RWPE1 (cell line): ENCODE data around the gene CDCP2.

ENCODE experiments used
- CTCF ChIA-PET: fragments of 350-600 bp; sonication (Branson Sonifier 250); formaldehyde crosslinking; extraction: SDS; loops from one replicate; lab custom pipeline; 2021; lab: Yijun Ruan, JAX
- POLR2A ChIA-PET: fragments of 400-600 bp; formaldehyde crosslinking; extraction: SDS; loops from one replicate; lab custom pipeline; 2020; ENCODE audit warnings: antibody characterized with exemption; ENCODE audit not compliant: low non-redundant PET; lab: Yijun Ruan, JAX
- DNase-seq: peaks from one replicate; pipeline ENCODE4 v3.0.0; 2012; ENCODE audit warnings: low spot score
- H3K27ac ChIP-seq: fragments of 450-650 bp; 2 replicates; pipeline ENCODE4 v1.5.1; 2017
- CTCF ChIP-seq: fragments of 450-650 bp; conservative IDR thresholded peaks from 2 replicates; pipeline ENCODE4 v1.5.1; 2017; ENCODE audit warnings: low read depth, mild to moderate bottlenecking

The CDCP2 gene

GRCh38 chr1:54156986-54157385 is 4.2 kb upstream of the CDCP2 start:
- CTCF ChIA-PET = no interaction called here
- POLR2A ChIA-PET = no interaction called here
- H3K27ac ChIP-seq = no peak overlapping the region
- DNase-seq = no peak
- TF ChIP-seq CTCF = no peak

- ChIA-PET POLR2A (no interaction called here), CTCF (no interaction called here)
- no peak for DNase-seq
- no peak overlapping the region for H3K27ac ChIP-seq
- no peak for TF ChIP-seq CTCF
Measured at GRCh38 chr1:54156201-54156600, 3.4 kb upstream of the CDCP2 start.

- DNase-seq = peak; percentile 57
- CTCF ChIA-PET = interaction anchor here (0.5 kb wide), 1 partner anchor 32 kb away, joined by 4 read pairs; no protein-coding TSS in a partner anchor
- TF ChIP-seq CTCF = no peak
- POLR2A ChIA-PET = no interaction called here
- peak overlapping the region; percentile 74 for H3K27ac ChIP-seq
Measured at GRCh38 chr1:54153535-54154439, 987 bp upstream of the CDCP2 start.

GRCh38 chr1:54151013-54151412 is 1.8 kb downstream of the CDCP2 start:
- no peak for DNase-seq
- ChIA-PET CTCF (interaction anchor here (0.7 kb wide), 1 partner anchor 31 kb away, joined by 3 read pairs; no protein-coding TSS in a partner anchor), POLR2A (no interaction called here)
- TF ChIP-seq CTCF = no peak
- no peak overlapping the region for H3K27ac ChIP-seq

DNA sequence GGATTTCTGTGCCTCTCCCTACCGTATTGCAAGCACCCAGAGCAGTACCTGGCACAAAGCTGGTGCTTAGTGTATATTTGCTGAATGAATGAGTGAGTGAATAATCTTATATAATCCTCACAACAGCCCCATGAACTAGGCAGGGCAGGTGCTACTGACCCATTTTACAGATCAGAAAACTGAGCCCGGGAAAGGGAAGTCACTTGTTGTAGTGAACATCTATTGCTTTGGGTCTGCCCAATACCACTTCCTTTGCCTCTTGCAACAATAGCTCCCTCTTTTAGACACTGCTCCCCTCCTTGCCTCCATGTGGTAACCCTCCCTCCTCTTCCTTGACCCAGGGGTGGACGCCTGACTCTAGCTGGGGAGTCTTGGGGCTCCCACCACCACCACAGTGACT is 3.1 kb downstream of the CDCP2 start:
- ChIA-PET POLR2A (no interaction called here), CTCF (interaction anchor here (0.6 kb wide), 1 partner anchor 339 kb away, joined by 5 read pairs; no protein-coding TSS in a partner anchor)
- no peak overlapping the region for H3K27ac ChIP-seq
- no peak for TF ChIP-seq CTCF
- DNase-seq = no peak

DNA sequence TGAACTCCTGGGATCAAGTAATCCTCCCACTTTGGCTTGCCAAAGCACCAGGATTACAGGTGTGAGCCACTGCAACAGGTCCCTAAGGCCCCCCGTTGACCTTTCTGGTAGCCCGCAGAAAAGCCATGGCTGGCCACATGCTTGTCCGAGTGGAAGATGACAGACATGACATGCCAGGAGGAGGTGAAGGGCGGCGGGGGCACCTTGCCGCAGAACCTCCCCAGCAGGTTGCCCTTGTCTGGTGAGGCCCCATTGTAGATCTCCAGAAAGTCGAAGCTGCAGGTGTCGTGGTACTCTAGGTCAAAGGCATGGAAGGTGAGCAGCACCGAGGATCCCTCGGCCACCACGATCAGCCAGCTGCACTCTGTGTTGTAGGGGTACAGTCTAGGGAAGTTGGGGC is 8.4 kb downstream of the CDCP2 start:
- ChIA-PET POLR2A (no interaction called here), CTCF (no interaction called here)

More for the DNA sequence above, 8.4 kb downstream of the CDCP2 start:
- TF ChIP-seq CTCF = no peak
- no peak overlapping the region for H3K27ac ChIP-seq
- DNase-seq = no peak
